GM12878 (cell line): ENCODE results near the gene CAMKK1. TPM values are rescaled to one million over a fixed set of nuclear protein-coding genes. Genes with fewer than 3 reads are reported as not detected.

Source experiments
- ATAC-seq: fragments of 200-7000 bp; cut with Tn5 transposase; 3 replicates; pipeline ENCODE4 v1.9.1; 2020; ENCODE audit warnings: mild to moderate bottlenecking, moderate library complexity
- BruUV-seq: library from RNA; stranded (reverse); fragments of 400-500 nt; replicated peaks from 2 replicates; lab custom pipeline; 2021; lab: Mats Ljungman, UMichigan
- CTCF ChIA-PET: fragments of 300-600 bp; sonication (Branson Sonifier 250); formaldehyde crosslinking; extraction: SDS; loops from one replicate; lab custom pipeline; 2021; ENCODE audit warnings: inconsistent platforms; lab: Yijun Ruan, JAX
- POLR2A ChIA-PET: fragments of 350-600 bp; formaldehyde crosslinking; extraction: SDS; loops from one replicate; lab custom pipeline; 2021; ENCODE audit warnings: inconsistent platforms; lab: Charles Lee
- RAD21 ChIA-PET: fragments of 300-600 bp; sonication (Branson Sonifier 250); formaldehyde crosslinking; loops from one replicate; lab custom pipeline; 2023; ENCODE audit warnings: antibody characterized with exemption; ENCODE audit not compliant: unreplicated experiment; lab: Charles Lee
- SMC1A ChIA-PET: fragments of 300-600 bp; sonication (Branson Sonifier 250); formaldehyde crosslinking; loops from one replicate; lab custom pipeline; 2023; ENCODE audit not compliant: unreplicated experiment, uncharacterized antibody; lab: Charles Lee
- DNase-seq: peaks from one replicate; pipeline ENCODE4 v3.0.0-alpha.2; 2011; ENCODE audit warnings: low read depth, low spot score
- FAIRE-seq: peaks from 3 replicates; lab custom pipeline; 2011; peaks lifted over from hg19 to GRCh38; lab: Jason Lieb, UNC
- H2AFZ ChIP-seq: 2 replicates; pipeline ENCODE4 v1.6.0; 2011; ENCODE audit warnings: low read depth, low read length, control low read depth; ENCODE audit not compliant: control insufficient read depth
- H3K27ac ChIP-seq: 2 replicates; pipeline ENCODE4 v1.5.1; 2011; ENCODE audit warnings: control low read depth; ENCODE audit not compliant: control insufficient read depth, insufficient read depth
- H3K27me3 ChIP-seq, 2 experiments: replicated peaks in 1 of 2; 2 replicates each; pipeline versions ENCODE4 v1.6.0 to v1.6.1; 2011; ENCODE audit warnings: low read length in 1 of 2; ENCODE audit not compliant: control insufficient read depth in 2 of 2, insufficient read depth in 2 of 2
- H3K36me3 ChIP-seq, 2 experiments: 2 replicates each; pipeline ENCODE4 v1.5.1; 2011; ENCODE audit warnings: low read length in 1 of 2; ENCODE audit not compliant: control insufficient read depth in 2 of 2, insufficient read depth in 2 of 2
- H3K4me1 ChIP-seq: 2 replicates; pipeline ENCODE4 v1.6.1; 2011; ENCODE audit warnings: mild to moderate bottlenecking, low read length, moderate library complexity, mixed read lengths; ENCODE audit not compliant: control insufficient read depth, insufficient read depth
- H3K4me2 ChIP-seq: 2 replicates; pipeline ENCODE4 v1.6.0; 2011; ENCODE audit warnings: control low read depth; ENCODE audit not compliant: control insufficient read depth, insufficient read depth
- H3K4me3 ChIP-seq: fragments of 200-600 bp; sonication (generic); 2 replicates; pipeline ENCODE4 v1.5.1; 2016
- H3K79me2 ChIP-seq: 2 replicates; pipeline ENCODE4 v1.6.0; 2011; ENCODE audit warnings: low read length; ENCODE audit not compliant: control insufficient read depth, insufficient read depth
- H3K9ac ChIP-seq: 2 replicates; pipeline ENCODE4 v1.8.0; 2011; ENCODE audit warnings: low read length, control low read depth, mixed read lengths; ENCODE audit not compliant: control insufficient read depth, insufficient read depth
- H3K9me3 ChIP-seq: replicated peaks from 3 replicates; pipeline ENCODE4 v1.5.1; 2011; ENCODE audit warnings: mild to moderate bottlenecking, low read length; ENCODE audit not compliant: control insufficient read depth, insufficient read depth
- H4K20me1 ChIP-seq: 2 replicates; pipeline ENCODE4 v1.6.0; 2011; ENCODE audit not compliant: control insufficient read depth, insufficient read depth
- BMI1 ChIP-seq: fragments of 450-650 bp; IDR thresholded peaks from 2 replicates; pipeline ENCODE4 v1.6.1; 2016; ENCODE audit warnings: mild to moderate bottlenecking, moderate library complexity, borderline replicate concordance
- CHD2 ChIP-seq: IDR thresholded peaks from 2 replicates; pipeline ENCODE4 v1.6.1; 2011; ENCODE audit warnings: low read depth, low read length, improper control_type of control experiment, borderline replicate concordance
- FOXK2 ChIP-seq: fragments of 450-650 bp; IDR thresholded peaks from 2 replicates; pipeline ENCODE4 v1.6.1; 2017; ENCODE audit warnings: mild to moderate bottlenecking, moderate library complexity
- HDGF ChIP-seq: fragments of 450-650 bp; IDR thresholded peaks from 2 replicates; pipeline ENCODE4 v1.6.1; 2016; ENCODE audit warnings: antibody characterized with exemption
- MTA3 ChIP-seq: IDR thresholded peaks from 2 replicates; pipeline ENCODE4 v1.6.1; 2012; ENCODE audit warnings: low read length, inconsistent platforms, borderline replicate concordance
- NFIC ChIP-seq: IDR thresholded peaks from 2 replicates; pipeline ENCODE4 v1.6.1; 2012; ENCODE audit warnings: low read depth, mild to moderate bottlenecking, inconsistent platforms, low read length, moderate library complexity
- POLR2AphosphoS2 ChIP-seq: IDR thresholded peaks from 2 replicates; pipeline ENCODE4 v1.6.1; 2011; ENCODE audit warnings: low read depth, mild to moderate bottlenecking, low read length, improper control_type of control experiment, moderate library complexity
- SMC3 ChIP-seq: IDR thresholded peaks from 2 replicates; pipeline ENCODE4 v1.6.1; 2011; ENCODE audit warnings: low read length, improper control_type of control experiment, borderline replicate concordance
- SREBF2 ChIP-seq: IDR thresholded peaks from 2 replicates; pipeline ENCODE4 v1.6.1; 2012; ENCODE audit warnings: mild to moderate bottlenecking, low read length
- STAT3 ChIP-seq: IDR thresholded peaks from 2 replicates; pipeline ENCODE4 v1.6.1; 2011; ENCODE audit warnings: low read depth, low read length, improper control_type of control experiment
- SUZ12 ChIP-seq: fragments of 200-600 bp; sonication (generic); IDR thresholded peaks from one replicate; pipeline ENCODE4 v1.6.1; 2018; ENCODE audit warnings: antibody characterized with exemption, mild to moderate bottlenecking; ENCODE audit not compliant: unreplicated experiment
- ZNF24 ChIP-seq: fragments of 450-650 bp; IDR thresholded peaks from 2 replicates; pipeline ENCODE4 v1.6.1; 2017; ENCODE audit warnings: antibody characterized with exemption, mild to moderate bottlenecking
- WGBS: methylation state at CpG from one replicate; pipeline ENCODE4 v1.1.6; 2016; ENCODE audit warnings: low lambda C conversion rate; ENCODE audit not compliant: insufficient replicate concordance, insufficient coverage; ENCODE audit errors: missing lambda C conversion rate; 5-methylcytosine and 5-hydroxymethylcytosine counted together
- in situ Hi-C: fragments of 300-500 bp; cut with MboI; formaldehyde crosslinking; loops from 9 replicates; pipeline ENCODE4 v1.14.3; 2018; ENCODE audit warnings: mixed read lengths
- intact Hi-C: fragments of 100-400 bp; cut with micrococcal nuclease; formaldehyde crosslinking; loops from one replicate; pipeline ENCODE4 v1.14.2; 2022; ENCODE audit not compliant: unreplicated experiment
- polyA plus RNA-seq, 11 experiments: library from polyadenylated mRNA; depleted of rRNA in 4 of 11; unstranded in 6 of 11; stranded (reverse) in 5 of 11; fragments of >200 nt; fragmentation: Nextera tagmentation in 4 of 11; fragmentation: Illumina TruSeq in 1 of 11; extraction: Ambion mirVana in 4 of 11; extraction: Trizol in 1 of 11; gene quantifications; 1 replicate in 1 of 11; 2 replicates in 10 of 11; pipeline versions ENCODE4 v1.2.1 to v1.2.3, GENCODE V29; 2011 to 2016; ENCODE audit warnings: inconsistent platforms in 2 of 11, missing spikeins in 2 of 11, low read depth in 1 of 11
- total RNA-seq, 4 experiments: library from RNA; depleted of rRNA in 3 of 4; stranded (reverse); fragments of >200 nt in 3 of 4; fragmentation: Illumina TruSeq in 1 of 4; extraction: Trizol in 1 of 4; gene quantifications; 2 replicates each; pipeline versions ENCODE4 v1.2.1 to v1.2.3, GENCODE V29; 2013 to 2021
- TF ChIP-seq, protein P1 (sequence below): fragments of 450-650 bp; IDR thresholded peaks from 2 replicates; pipeline ENCODE4 v1.6.1; 2017; ENCODE audit warnings: mild to moderate bottlenecking, low read depth, inconsistent platforms; ENCODE audit not compliant: poor library complexity, severe bottlenecking

The CAMKK1 gene
- total and polyA plus RNA-seq, 10 of the 15 experiments (the other 5 are each of a cell fraction or from before 2014, with no cell fraction given), result 0.06 to 0.84 (median 0.37) TPM

DNA sequence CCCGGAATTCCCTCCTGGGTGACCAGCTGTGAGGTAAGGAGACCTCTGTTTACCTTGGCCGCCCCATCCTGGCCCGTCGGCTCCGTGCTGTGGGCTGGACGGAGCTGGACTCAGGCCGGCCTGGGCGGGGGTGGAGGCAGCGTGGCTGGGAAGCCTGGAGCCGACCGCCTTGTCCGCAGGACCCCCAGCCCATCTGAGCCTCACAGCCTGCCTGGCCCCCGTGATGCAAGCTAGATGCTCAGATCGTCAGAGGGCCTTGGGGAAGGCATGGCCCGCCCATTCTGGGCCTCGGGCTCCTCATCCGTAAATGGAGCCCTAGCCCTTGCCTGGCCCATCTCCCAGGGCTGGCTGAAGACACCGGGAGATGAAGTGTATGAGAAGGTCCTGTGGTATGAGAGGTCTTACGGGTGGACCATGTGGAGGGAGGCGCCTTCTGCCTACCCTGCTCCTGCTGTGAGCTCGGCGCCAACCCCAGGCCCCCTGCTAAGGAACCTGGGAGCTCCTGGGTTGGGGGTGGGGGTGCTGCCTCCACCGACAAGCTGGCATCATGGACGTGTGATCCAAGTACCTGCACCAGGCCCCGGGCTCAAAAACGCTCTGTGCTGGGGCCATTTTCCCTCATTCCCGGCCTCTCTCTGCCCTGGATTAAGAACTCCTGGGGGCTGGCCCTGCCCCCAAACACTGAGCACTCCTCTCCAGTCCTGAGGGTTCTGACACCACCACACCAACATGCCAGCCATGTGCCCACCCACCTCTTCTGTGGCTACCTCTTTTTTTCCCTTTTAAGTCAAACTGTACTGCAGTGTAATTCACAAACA is 28.9 kb upstream of the CAMKK1 start:
- Histone ChIP-seq H4K20me1 (no peaks in the 10 kb centered on the region), H3K27ac (no peak overlapping the region), H3K4me1 (peaks cover 6% of the 10 kb centered on the region), H3K27me3 (no peaks in the 10 kb centered on the region), H2AFZ (no peak overlapping the region), H3K9ac (no peak overlapping the region), H3K4me2 (no peak overlapping the region), H3K79me2 (no peaks in the 10 kb centered on the region), H3K4me3 (no peak overlapping the region), H3K36me3 (no peaks in the 10 kb centered on the region; a peak in 2 of 4 replicates), H3K9me3 (no peaks in the 10 kb centered on the region)
- intact Hi-C loops, result no loop called here
- BruUV-seq, result no TSS peak
- DNase-seq (no peak), ATAC-seq (no peak), FAIRE-seq (no peak)
- in situ Hi-C loops, result no loop called here
- CTCF ChIA-PET, result no interaction called here
- whole genome bisulfite sequencing, result 79% methylated on average over 20 of the region's 27 CpGs
- POLR2A ChIA-PET, result no interaction called here
- no peak for TF ChIP-seq ZNF24
- SMC1A ChIA-PET, result interaction anchor here (1.9 to 2.3 kb wide), 2 partner anchors 10 to 152 kb away, joined by 3 to 9 read pairs; no protein-coding TSS in a partner anchor
- RAD21 ChIA-PET, result no interaction called here

GRCh38 chr17:3921006-3921405 is 28.2 kb upstream of the CAMKK1 start:
- POLR2A ChIA-PET, result interaction anchor here (0.7 kb wide), 1 partner anchor 129 kb away, joined by 3 read pairs; no protein-coding TSS in a partner anchor
- WGBS, result 49% methylated on average over 16 of the region's 16 CpGs
- TF ChIP-seq, protein P1, sequence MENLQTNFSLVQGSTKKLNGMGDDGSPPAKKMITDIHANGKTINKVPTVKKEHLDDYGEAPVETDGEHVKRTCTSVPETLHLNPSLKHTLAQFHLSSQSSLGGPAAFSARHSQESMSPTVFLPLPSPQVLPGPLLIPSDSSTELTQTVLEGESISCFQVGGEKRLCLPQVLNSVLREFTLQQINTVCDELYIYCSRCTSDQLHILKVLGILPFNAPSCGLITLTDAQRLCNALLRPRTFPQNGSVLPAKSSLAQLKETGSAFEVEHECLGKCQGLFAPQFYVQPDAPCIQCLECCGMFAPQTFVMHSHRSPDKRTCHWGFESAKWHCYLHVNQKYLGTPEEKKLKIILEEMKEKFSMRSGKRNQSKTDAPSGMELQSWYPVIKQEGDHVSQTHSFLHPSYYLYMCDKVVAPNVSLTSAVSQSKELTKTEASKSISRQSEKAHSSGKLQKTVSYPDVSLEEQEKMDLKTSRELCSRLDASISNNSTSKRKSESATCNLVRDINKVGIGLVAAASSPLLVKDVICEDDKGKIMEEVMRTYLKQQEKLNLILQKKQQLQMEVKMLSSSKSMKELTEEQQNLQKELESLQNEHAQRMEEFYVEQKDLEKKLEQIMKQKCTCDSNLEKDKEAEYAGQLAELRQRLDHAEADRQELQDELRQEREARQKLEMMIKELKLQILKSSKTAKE, result no peak
- TF ChIP-seq CHD2 (no peak), STAT3 (no peak), MTA3 (no peak), BMI1 (no peak), SREBF2 (no peak), POLR2AphosphoS2 (no peak), NFIC (no peak), SUZ12 (no peak), FOXK2 (no peak), SMC3 (no peak), HDGF (no peak)

More at GRCh38 chr17:3921006-3921405, 28.2 kb upstream of the CAMKK1 start:
- intact Hi-C loops, result no loop called here
- Histone ChIP-seq H4K20me1 (no peaks in the 10 kb centered on the region), H3K36me3 (no peaks in the 10 kb centered on the region; a peak in 2 of 4 replicates), H3K9ac (no peak overlapping the region), H3K4me2 (no peak overlapping the region), H3K27me3 (no peaks in the 10 kb centered on the region), H3K9me3 (no peaks in the 10 kb centered on the region), H2AFZ (no peak overlapping the region), H3K79me2 (peaks cover 1% of the 10 kb centered on the region; the same call in 1 of the 2 replicates), H3K4me1 (peaks cover 12% of the 10 kb centered on the region), H3K4me3 (no peak overlapping the region), H3K27ac (no peak overlapping the region)
- BruUV-seq, result no TSS peak
- ChIA-PET CTCF (no interaction called here), SMC1A (interaction anchor here (1.9 to 2.3 kb wide), 2 partner anchors 10 to 153 kb away, joined by 3 to 9 read pairs; no protein-coding TSS in a partner anchor), RAD21 (no interaction called here)
- in situ Hi-C loops, result no loop called here
- no peak for DNase-seq
- no peak for FAIRE-seq
- no peak for ATAC-seq
